GM18861 (cell line): Measurements from ENCODE around the gene RYR1.
"Not testable (repeated sequence)": the region's sequence is repeated elsewhere in the genome, so short reads cannot be mapped to it uniquely, and the experiment has no call there.

Source experiments
- ATAC-seq: cut with Tn5 transposase; IDR thresholded peaks from one replicate; pipeline ENCODE4 v1.9.1; 2021; ENCODE audit not compliant: unreplicated experiment

RYR1 gene

DNA sequence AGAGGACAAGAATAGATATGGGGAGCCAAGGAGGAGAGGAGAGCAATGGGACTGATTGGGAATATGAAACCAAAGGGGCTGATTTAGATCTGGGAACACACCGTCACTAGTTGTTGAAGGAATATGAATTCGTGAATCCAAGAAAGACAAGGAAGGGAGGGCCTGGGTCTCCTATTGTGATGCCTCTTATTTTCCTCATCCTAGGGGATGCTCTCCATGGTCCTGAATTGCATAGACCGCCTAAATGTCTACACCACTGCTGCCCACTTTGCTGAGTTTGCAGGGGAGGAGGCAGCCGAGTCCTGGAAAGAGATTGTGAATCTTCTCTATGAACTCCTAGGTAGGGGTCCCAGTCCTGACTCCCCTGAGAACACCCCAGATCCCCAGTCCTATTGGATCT, 21.5 kb downstream of the RYR1 start:
- ATAC-seq = no peak

DNA sequence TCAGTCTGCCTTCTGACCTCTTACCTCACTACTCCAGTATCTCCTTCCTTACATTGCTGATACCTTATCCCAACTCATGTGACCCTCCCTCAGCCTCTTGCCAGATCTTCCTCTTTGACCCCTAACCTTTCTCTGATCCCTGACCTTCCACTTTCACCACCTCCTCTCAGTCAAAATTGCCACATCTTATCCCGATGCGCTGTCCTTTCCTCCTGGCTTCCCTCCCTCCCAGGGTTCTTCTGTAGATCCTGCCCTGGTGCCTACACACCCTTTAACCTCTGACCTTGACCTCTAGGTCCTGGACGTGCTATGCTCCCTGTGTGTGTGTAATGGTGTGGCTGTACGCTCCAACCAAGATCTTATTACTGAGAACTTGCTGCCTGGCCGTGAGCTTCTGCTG, 23.7 kb downstream of the RYR1 start:
- no peak for ATAC-seq

DNA sequence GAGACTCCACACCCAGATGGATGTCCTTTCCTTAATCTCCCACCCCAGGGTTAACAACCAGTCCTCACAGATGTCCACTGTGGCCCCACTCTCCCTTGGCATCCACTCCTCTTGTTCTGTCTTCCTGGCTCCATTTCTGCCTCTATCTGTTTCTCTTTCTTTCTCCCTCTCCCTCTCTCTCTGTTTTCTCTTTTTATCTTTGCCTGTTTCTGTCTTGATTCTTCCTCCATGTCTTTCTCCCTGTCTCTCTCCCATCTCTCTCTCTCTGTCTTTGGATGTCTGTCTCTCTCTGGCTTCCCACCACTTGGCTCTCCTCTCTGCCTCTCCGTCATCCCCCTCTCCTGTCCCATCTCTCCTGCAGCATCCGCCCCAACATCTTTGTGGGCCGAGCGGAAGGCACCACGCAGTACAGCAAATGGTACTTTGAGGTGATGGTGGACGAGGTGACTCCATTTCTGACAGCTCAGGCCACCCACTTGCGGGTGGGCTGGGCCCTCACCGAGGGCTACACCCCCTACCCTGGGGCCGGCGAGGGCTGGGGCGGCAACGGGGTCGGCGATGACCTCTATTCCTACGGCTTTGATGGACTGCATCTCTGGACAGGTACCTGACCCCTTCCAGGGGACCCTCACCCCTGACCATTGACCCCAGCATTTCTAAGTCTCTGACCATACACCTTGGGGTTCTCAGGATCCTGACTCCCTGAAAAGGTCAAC, 24.4 kb downstream of the RYR1 start:
- no peak for ATAC-seq

DNA sequence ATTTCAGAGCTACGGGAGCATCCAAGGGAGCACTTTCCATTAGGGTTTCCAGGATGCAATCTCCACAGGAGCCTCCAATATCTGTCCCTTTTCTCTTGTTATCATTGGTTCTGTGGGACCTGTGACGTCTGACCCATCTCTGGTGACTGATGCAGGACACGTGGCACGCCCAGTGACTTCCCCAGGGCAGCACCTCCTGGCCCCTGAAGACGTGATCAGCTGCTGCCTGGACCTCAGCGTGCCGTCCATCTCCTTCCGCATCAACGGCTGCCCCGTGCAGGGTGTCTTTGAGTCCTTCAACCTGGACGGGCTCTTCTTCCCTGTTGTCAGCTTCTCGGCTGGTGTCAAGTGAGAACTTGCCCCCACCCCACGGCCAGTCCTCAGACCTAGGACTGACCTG, 25.5 kb downstream of the RYR1 start:
- no peak for ATAC-seq

DNA sequence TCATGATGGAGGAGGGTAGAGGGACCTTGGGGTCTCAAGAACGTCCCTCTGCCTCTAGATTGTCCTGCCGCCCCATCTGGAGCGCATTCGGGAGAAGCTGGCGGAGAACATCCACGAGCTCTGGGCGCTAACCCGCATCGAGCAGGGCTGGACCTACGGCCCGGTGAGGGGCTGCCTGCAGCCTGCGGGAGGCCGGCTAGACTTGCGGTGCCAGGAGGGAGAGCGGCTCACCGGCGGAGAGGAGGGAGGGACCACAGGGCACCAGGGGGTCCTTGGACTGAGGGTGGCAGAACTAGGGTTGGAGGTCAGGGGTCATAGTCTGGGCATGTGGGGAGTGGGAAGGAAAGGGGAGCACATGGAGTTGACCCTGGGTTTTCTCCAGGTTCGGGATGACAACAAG, 29.9 kb downstream of the RYR1 start:
- ATAC-seq = no peak

DNA sequence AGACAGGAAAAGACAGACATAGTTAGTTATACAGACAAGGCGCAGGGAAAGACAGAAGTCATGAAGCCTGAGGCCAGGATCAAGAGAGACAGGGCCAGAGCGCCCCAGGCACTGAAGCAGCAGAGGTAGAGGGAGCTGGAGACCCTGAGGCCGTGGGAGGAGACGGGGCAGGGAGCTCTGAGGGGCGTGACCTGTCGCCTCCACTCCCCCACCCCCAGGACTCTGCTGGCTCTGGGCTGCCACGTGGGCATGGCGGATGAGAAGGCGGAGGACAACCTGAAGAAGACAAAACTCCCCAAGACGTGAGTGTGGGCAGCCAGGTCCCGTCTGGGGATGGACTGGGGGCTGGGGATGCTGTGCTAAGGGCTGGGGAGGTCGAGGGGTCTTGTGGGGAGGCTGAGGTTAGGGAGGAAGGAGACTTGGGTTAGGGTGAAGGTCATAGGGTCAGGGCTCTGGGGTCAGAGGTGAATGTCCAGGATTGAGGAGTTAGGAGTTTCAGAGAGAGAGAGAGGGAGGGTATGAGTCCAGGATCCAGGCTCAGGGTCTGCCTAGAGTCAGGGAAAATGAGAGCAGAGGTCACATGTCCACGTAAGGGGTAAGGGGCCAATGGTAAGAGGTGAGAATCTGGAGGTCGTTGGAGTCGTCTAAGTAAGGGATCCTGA, 31.1 kb downstream of the RYR1 start:
- no peak for ATAC-seq

DNA sequence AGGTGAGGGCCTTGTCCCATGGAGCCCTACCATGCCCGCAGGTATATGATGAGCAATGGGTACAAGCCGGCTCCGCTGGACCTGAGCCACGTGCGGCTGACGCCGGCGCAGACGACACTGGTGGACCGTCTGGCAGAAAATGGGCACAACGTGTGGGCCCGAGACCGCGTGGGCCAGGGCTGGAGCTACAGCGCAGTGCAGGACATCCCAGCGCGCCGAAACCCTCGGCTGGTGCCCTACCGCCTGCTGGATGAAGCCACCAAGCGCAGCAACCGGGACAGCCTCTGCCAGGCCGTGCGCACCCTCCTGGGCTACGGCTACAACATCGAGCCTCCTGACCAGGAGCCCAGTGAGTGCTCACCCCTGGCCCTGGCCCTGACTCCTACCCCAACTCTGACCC, 32.6 kb downstream of the RYR1 start:
- no peak for ATAC-seq

DNA sequence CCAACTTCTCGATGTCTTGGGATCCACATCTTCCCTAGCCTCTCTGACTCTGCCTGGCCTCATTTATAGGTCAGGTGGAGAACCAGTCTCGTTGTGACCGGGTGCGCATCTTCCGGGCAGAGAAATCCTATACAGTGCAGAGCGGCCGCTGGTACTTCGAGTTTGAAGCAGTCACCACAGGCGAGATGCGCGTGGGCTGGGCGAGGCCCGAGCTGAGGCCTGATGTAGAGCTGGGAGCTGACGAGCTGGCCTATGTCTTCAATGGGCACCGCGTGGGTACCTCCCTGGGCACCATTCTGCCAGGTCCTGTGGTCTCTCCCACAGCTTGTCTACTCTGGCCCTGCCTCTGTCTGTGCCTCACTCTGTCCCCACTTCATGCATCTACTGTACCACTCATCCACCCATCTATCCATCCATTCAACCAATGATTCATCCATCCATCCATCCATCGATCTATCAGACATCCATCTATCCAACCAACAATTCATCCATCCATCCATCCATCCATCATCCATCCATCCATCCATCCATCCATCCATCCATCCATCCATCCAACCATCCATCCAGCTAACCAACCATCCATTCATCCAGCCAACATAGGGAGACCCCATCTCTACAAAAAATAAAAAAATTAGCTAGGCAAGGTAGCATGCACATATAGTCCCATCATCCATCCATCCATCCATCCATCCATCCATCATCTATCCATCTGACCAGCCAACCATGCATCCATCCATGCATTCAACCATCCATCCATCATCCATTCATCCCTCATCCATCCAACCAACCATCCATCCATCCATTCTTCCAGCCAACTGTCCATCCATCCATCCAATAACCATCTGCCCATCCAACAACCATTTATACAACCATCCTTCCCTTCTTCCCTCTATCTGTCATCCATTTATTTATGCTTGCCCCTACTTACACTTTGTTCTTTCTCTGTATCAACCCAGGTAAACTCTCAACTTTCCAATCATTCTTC, 34.3 kb downstream of the RYR1 start:
- no peak for ATAC-seq

DNA sequence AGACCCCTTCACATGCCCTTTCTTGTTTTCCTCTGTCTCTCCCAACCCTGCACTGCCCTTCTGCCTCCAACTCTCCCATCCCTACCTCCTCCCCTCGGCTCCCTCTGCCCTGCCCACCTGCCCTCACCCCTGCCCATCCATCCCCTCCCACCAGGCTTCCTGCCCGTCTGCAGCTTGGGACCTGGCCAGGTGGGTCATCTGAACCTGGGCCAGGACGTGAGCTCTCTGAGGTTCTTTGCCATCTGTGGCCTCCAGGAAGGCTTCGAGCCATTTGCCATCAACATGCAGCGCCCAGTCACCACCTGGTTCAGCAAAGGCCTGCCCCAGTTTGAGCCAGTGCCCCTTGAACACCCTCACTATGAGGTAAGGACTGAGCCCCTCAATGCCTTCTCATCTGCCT, 35.7 kb downstream of the RYR1 start:
- ATAC-seq = no peak

DNA sequence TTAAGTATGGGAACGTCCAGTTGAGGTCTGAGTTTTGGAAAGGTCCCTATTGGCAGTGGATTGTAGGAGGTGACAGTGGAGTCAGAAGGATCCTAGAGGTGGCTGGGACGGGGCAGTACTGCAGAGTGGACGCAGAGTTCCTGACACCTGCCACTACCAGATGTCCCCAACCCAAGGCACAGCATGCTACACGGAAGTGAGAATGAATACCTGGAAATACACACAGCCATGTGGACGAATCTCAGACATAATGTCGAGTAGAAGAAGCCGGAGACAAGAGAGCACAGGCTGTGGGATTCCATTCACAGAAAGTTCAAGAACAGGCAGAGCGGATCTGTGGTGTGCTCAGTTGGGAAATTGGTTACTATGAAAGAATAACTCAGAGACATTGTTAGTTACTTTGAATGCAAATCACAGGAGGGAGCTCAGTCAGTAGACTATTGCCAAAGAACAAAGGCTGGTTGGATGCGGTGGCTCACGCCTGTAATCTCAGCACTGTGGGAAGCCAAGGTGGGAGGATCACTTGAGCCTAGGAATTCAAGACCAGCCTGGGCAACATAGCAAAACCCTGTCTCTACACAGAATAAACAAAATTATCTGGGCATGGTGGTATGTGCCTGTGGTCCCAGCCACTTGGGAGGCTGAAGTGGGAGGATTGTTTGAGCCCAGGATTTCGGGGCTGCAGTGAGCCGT, 37.4 kb downstream of the RYR1 start:
- ATAC-seq = no peak

DNA sequence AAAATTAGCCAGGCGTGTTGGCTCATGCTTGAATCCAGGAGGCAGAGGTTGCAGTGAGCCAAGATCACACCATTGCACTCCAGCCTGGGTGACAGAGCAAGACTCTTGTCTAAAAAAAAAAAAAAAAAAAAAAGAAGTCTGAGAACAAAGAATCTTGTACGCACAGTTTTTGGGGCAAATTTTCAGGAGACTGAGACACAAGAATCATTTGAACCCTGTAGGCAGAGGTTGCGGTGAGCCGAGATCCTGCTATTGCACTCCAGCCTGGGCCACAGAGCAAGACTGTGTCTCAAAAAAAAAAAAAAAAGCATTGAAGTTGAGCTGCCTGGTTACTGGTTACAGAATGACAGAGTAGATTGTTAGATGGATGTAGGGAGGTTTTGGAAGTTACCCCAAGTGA, 39.2 kb downstream of the RYR1 start:
- ATAC-seq = not testable (repeated sequence)

DNA sequence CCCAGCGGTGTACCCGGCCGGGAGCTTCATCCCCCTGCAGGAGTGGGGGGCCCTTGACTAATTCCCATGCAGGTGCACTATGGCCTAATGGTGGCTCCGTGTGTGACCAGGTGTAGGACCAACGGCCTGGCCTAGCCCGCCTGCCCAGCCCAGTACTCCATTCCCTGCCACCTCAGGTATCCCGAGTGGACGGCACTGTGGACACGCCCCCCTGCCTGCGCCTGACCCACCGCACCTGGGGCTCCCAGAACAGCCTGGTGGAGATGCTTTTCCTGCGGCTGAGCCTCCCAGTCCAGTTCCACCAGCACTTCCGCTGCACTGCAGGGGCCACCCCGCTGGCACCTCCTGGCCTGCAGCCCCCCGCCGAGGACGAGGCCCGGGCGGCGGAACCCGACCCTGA, 39.7 kb downstream of the RYR1 start:
- no peak for ATAC-seq

DNA sequence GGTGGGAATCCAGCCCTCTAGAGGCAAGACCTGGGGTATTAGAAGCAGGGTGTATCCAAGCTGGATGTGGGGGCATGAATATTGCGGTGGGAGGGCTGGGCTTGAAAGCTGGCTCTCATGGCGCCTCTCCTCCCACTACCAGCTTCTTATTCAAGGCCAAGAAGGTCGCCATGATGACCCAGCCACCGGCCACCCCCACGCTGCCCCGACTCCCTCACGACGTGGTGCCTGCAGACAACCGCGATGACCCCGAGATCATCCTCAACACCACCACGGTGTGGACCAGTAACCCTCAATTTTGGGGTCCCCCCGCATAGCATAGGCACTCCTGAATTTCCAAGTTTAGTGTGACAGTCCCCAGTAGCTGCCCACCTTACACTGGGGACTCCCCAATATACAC, 41.7 kb downstream of the RYR1 start:
- ATAC-seq = no peak

DNA sequence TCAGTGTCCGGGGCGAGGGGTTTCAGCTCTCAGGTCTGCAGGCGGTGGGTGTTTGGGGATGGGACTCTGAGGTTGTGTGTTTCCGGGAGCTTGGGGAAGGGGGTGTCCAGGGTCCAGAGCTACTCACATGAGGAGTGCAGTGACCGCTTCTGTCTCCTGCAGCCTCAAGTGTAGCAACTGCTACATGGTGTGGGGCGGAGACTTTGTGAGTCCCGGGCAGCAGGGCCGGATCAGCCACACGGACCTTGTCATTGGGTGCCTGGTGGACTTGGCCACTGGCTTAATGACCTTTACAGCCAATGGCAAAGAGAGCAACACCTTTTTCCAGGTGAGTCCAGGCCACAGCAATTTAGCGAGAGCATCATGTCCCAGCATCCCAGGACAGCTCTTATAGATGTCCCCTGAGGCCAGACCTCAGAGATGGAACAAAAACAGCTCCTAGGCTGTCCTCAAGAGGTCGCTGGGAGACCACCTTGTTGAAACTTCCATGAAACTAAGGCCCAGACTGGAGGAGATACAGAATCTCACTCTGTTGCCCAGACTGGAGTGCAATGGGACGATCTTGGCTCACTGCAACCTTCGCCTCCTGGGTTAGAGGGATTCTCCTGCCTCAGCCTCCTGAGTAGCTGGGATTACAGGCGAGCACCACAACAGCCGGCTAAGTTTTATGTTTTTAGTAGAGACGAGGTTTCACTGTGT, 44.9 kb downstream of the RYR1 start:
- no peak for ATAC-seq

DNA sequence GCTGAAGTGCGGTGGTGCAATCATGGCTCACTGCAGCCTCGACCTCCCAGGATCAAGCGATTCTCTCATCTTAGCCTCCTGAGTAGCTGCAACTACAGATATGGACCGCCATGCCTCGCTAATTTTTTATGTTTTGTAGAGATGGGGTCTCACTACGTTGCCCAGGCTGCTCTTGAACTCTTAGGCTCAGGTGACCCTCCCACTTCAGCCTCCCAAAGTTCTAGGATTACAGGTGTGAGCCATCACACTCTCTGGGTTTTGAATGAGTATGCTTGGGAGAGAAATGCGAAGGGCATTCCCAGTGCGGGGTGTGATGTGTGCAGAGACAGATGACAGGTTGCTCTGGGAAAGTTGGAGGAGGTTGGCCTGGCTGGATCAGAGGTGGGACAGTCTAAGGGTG, 49.0 kb downstream of the RYR1 start:
- no peak for ATAC-seq

DNA sequence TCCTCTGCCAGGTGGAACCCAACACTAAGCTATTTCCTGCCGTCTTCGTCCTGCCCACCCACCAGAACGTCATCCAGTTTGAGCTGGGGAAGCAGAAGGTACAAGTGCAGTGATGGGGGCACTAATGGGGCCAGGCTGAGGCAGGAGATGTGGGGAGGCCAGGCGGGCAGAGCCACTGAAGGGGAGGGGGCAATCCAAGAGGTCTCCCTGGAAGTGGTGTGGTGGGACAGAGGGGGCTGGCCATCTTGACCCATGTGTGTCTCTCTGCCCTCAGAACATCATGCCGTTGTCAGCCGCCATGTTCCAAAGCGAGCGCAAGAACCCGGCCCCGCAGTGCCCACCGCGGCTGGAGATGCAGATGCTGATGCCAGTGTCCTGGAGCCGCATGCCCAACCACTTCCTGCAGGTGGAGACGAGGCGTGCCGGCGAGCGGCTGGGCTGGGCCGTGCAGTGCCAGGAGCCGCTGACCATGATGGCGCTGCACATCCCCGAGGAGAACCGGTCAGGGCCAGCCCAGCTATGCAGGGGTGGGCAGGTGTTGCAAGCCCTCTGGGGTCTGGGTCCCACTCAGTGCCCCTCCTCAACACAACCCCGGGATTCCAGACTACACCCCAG, 49.6 kb downstream of the RYR1 start:
- no peak for ATAC-seq

DNA sequence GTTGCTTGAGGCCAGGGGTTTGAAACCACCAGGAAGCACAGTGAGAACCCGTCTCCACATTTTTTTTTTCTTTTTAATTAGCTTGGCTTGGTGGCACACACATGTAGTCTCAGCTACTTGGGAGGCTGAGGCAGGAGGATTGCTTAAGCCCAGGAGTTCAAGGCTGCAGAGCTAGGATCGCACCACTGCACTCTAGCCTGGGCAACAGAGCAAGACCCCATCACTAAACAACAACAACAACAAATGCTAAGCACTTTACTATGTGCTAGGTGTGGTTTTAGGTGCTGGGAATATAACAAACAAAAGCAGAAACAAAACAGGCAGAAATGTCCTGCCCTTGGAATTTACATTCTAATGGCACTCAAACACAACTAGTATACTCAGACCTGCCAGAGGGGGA, 51.3 kb downstream of the RYR1 start:
- ATAC-seq = no peak

DNA sequence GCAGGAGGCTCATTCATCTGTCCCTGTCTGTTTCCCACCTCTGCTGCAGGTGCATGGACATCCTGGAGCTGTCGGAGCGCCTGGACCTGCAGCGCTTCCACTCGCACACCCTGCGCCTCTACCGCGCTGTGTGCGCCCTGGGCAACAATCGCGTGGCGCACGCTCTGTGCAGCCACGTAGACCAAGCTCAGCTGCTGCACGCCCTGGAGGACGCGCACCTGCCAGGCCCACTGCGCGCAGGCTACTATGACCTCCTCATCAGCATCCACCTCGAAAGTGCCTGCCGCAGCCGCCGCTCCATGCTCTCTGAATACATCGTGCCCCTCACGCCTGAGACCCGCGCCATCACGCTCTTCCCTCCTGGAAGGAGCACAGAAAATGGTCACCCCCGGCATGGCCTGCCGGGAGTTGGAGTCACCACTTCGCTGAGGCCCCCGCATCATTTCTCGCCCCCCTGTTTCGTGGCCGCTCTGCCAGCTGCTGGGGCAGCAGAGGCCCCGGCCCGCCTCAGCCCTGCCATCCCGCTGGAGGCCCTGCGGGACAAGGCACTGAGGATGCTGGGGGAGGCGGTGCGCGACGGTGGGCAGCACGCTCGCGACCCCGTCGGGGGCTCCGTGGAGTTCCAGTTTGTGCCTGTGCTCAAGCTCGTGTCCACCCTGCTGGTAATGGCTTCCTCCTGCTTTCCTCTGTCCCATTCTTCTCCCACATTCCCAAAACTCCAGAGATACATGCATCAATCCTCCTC, 52.2 kb downstream of the RYR1 start:
- no peak for ATAC-seq

DNA sequence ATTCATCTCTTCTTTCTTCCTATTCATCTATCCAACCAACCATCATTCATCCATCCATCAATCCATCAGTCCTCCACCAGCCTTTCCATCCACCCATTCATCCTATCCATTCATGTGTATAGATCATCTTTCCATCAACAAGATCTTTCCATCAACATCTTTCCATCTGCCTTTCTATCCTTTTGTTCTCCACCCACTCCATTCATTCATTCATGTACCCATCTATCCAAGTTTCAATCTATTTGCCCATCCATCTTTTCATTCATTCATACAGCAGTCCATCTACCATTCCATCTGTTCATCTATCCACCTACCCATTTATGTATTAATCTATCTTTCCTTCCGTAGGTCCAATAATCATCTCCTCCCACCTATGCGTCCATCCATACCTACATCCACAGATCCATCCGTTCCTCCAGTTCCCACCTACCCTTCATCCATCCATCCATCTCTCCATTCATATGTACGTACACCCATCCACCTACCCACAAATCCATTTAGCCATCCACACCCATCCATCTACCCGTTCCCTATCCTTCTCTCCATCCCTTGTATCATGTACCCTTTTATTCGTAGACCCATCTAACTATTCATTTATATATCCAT, 53.3 kb downstream of the RYR1 start:
- no peak for ATAC-seq
